SK-N-SH (cell line): ENCODE measurements around the gene USP25. TPM values are rescaled to one million over a fixed set of nuclear protein-coding genes. Genes with fewer than 3 reads are reported as not detected.

ENCODE experiments used
- CTCF ChIA-PET: fragments of 300-600, 350-600 bp; formaldehyde crosslinking; extraction: SDS; loops from one replicate; lab custom pipeline; 2021; lab: Yijun Ruan, JAX
- POLR2A ChIA-PET: fragments of 350-600 bp; sonication (Branson Sonifier 250); formaldehyde crosslinking; extraction: SDS; loops from one replicate; lab custom pipeline; 2020; ENCODE audit warnings: antibody characterized with exemption, inconsistent platforms; lab: Yijun Ruan, JAX
- DNase-seq: peaks from one replicate; pipeline ENCODE4 v3.0.0; 2012
- H2AFZ ChIP-seq: fragments of 200-600 bp; sonication (generic); 2 replicates; pipeline ENCODE4 v1.8.1; 2016; ENCODE audit warnings: antibody characterized with exemption, mild to moderate bottlenecking, low read depth
- H3F3A ChIP-seq: fragments of 200-600 bp; sonication (generic); replicated peaks from 2 replicates; pipeline ENCODE3; 2016; ENCODE audit warnings: antibody characterized with exemption, mild to moderate bottlenecking; ENCODE audit not compliant: insufficient read depth
- H3K27ac ChIP-seq, 2 experiments: fragments of 200-500 bp in 1 of 2; fragments of 200-600 bp in 1 of 2; sonication (Bioruptor generic) in 1 of 2; sonication (generic), shearing (Covaris generic) in 1 of 2; 2 replicates each; pipeline versions ENCODE4 v1.5.1 to v1.6.1; 2014 to 2016; ENCODE audit warnings: low read depth in 2 of 2, inconsistent platforms in 1 of 2, low read length in 1 of 2, mild to moderate bottlenecking in 1 of 2, mixed read lengths in 1 of 2
- H3K27me3 ChIP-seq: fragments of 200-600 bp; sonication (generic), shearing (Covaris generic); 2 replicates; pipeline ENCODE4 v1.6.1; 2016; ENCODE audit warnings: mixed run types; ENCODE audit not compliant: insufficient read depth
- H3K36me3 ChIP-seq, 2 experiments: fragments of 200-500 bp in 1 of 2; fragments of 200-600 bp in 1 of 2; sonication (Bioruptor generic) in 1 of 2; sonication (generic) in 1 of 2; replicated peaks in 1 of 2; 2 replicates each; pipeline versions ENCODE3 to v1.5.1; 2014 to 2016; ENCODE audit warnings: low read length in 1 of 2, mild to moderate bottlenecking in 1 of 2; ENCODE audit not compliant: insufficient read depth in 2 of 2, control insufficient read depth in 1 of 2
- H3K4me1 ChIP-seq, 2 experiments: fragments of 200-500 bp in 1 of 2; fragments of 200-600 bp in 1 of 2; sonication (Bioruptor generic) in 1 of 2; sonication (generic), shearing (Covaris generic) in 1 of 2; 2 replicates each; pipeline versions ENCODE4 v1.5.1 to v1.6.1; 2014 to 2016; ENCODE audit warnings: low read depth in 1 of 2, low read length in 1 of 2, mixed run types in 1 of 2; ENCODE audit not compliant: insufficient read depth in 2 of 2, control insufficient read depth in 1 of 2
- H3K4me2 ChIP-seq: fragments of 200-600 bp; sonication (generic), shearing (Covaris generic); 2 replicates; pipeline ENCODE4 v1.6.1; 2017; ENCODE audit warnings: mixed run types
- H3K4me3 ChIP-seq, 2 experiments: fragments of 200-500 bp in 1 of 2; fragments of 200-600 bp in 1 of 2; sonication (Bioruptor generic) in 1 of 2; sonication (generic), shearing (Covaris generic) in 1 of 2; 2 replicates each; pipeline versions ENCODE4 v1.5.1 to v1.8.1; 2014 to 2016; ENCODE audit warnings: low read depth in 2 of 2, inconsistent platforms in 1 of 2, low read length in 1 of 2, mild to moderate bottlenecking in 1 of 2, mixed read lengths in 1 of 2, moderate library complexity in 1 of 2
- H3K79me2 ChIP-seq: fragments of 200-600 bp; sonication (generic); 2 replicates; pipeline ENCODE4 v1.8.1; 2017; ENCODE audit warnings: mild to moderate bottlenecking; ENCODE audit not compliant: insufficient read depth
- H3K9ac ChIP-seq: fragments of 200-600 bp; sonication (generic); 2 replicates; pipeline ENCODE4 v1.6.1; 2017; ENCODE audit warnings: mixed run types
- H3K9me2 ChIP-seq: fragments of 200-600 bp; sonication (generic); 2 replicates; pipeline ENCODE4 v1.6.1; 2017; ENCODE audit warnings: mixed run types
- H3K9me3 ChIP-seq: fragments of 200-600 bp; sonication (generic); 2 replicates; pipeline ENCODE4 v1.6.1; 2017; ENCODE audit warnings: mixed run types, mild to moderate bottlenecking, moderate library complexity
- H4K20me1 ChIP-seq: fragments of 200-600 bp; sonication (generic); 2 replicates; pipeline ENCODE4 v1.6.1; 2017; ENCODE audit warnings: mild to moderate bottlenecking, mixed run types; ENCODE audit not compliant: insufficient read depth
- CHD2 ChIP-seq: fragments of 150-350 bp; IDR thresholded peaks from 2 replicates; pipeline ENCODE4 v1.6.1; 2018; ENCODE audit warnings: low read length; ENCODE audit not compliant: partially characterized antibody
- ELF1 ChIP-seq: IDR thresholded peaks from 2 replicates; pipeline ENCODE4 v1.4.0; 2012
- GABPA ChIP-seq: IDR thresholded peaks from 2 replicates; pipeline ENCODE4 v1.4.0; 2012; ENCODE audit warnings: low read depth, mild to moderate bottlenecking
- GATA2 ChIP-seq: sonication (generic); formaldehyde crosslinking; IDR thresholded peaks from 2 replicates; pipeline ENCODE4 v1.5.0; 2020; ENCODE audit warnings: mild to moderate bottlenecking, missing genetic modification reagents
- IRF3 ChIP-seq: fragments of 150-350 bp; IDR thresholded peaks from 2 replicates; pipeline ENCODE4 v1.6.1; 2016; ENCODE audit warnings: mild to moderate bottlenecking, low read depth, low read length
- MEF2A ChIP-seq: IDR thresholded peaks from 2 replicates; pipeline ENCODE4 v1.4.0; 2012; ENCODE audit warnings: low read depth, borderline replicate concordance
- NRF1 ChIP-seq: IDR thresholded peaks from 2 replicates; pipeline ENCODE4 v1.6.1; 2012; ENCODE audit warnings: low read depth, mild to moderate bottlenecking, low read length
- PBX3 ChIP-seq: IDR thresholded peaks from 2 replicates; pipeline ENCODE4; 2012
- POLR2AphosphoS5 ChIP-seq: IDR thresholded peaks from 2 replicates; pipeline ENCODE4 v1.6.1; 2012; ENCODE audit warnings: low read depth, low read length
- RAD21 ChIP-seq: IDR thresholded peaks from 2 replicates; pipeline ENCODE4 v1.6.1; 2012; ENCODE audit warnings: mild to moderate bottlenecking, low read length
- RFX5 ChIP-seq: IDR thresholded peaks from 2 replicates; pipeline ENCODE4 v1.6.1; 2012; ENCODE audit warnings: mild to moderate bottlenecking, improper control_type of control experiment, low read length
- RXRA ChIP-seq: IDR thresholded peaks from 2 replicates; pipeline ENCODE4 v1.4.0; 2012; ENCODE audit warnings: low read depth, mild to moderate bottlenecking, borderline replicate concordance
- SIN3A ChIP-seq: IDR thresholded peaks from 2 replicates; pipeline ENCODE4 v1.6.1; 2012; ENCODE audit warnings: low read depth, mild to moderate bottlenecking, low read length, moderate library complexity, borderline replicate concordance
- SMC3 ChIP-seq: IDR thresholded peaks from 2 replicates; pipeline ENCODE4 v1.6.1; 2012; ENCODE audit warnings: low read depth, low read length, improper control_type of control experiment
- TAF1 ChIP-seq: IDR thresholded peaks from 2 replicates; pipeline ENCODE4 v1.6.1; 2012; ENCODE audit warnings: low read depth, mild to moderate bottlenecking, low read length, moderate library complexity, borderline replicate concordance
- TCF12 ChIP-seq: IDR thresholded peaks from 2 replicates; pipeline ENCODE4 v1.4.0; 2012
- TEAD4 ChIP-seq: IDR thresholded peaks from 2 replicates; pipeline ENCODE4 v1.4.0; 2012; ENCODE audit warnings: mild to moderate bottlenecking, borderline replicate concordance; ENCODE audit not compliant: insufficient read depth
- USF2 ChIP-seq: fragments of 150-350 bp; IDR thresholded peaks from 2 replicates; pipeline ENCODE4 v1.6.1; 2017; ENCODE audit warnings: antibody characterized with exemption, low read length, low read depth, borderline replicate concordance
- polyA plus RNA-seq, 3 experiments: library from polyadenylated mRNA; depleted of rRNA; stranded (reverse); fragments of >200 nt; gene quantifications; 2 replicates each; pipeline ENCODE4 v1.2.3, GENCODE V29; 2012
- TF ChIP-seq, protein P1 (sequence below): IDR thresholded peaks from 2 replicates; pipeline ENCODE4 v1.4.0; 2012; ENCODE audit warnings: low read depth, borderline replicate concordance

Gene USP25
- polyA plus RNA-seq, 1 of the 3 experiments (the other 2 are of a cell fraction) = 4.6 TPM

GRCh38 chr21:15775981-15776380, 46.2 kb downstream of the USP25 start:
- no peak overlapping the region for H3K27ac ChIP-seq
- no peak for DNase-seq
- POLR2A ChIA-PET = no interaction called here
- no peak overlapping the region for H3K9ac ChIP-seq
- no peaks in the 10 kb centered on the region for H3K27me3 ChIP-seq
- H4K20me1 ChIP-seq = no peaks in the 10 kb centered on the region
- H3K9me2 ChIP-seq = no peaks in the 10 kb centered on the region
- TF ChIP-seq MEF2A (no peak), GATA2 (CRISPR knock-in tag) (no peak), RFX5 (no peak), IRF3 (no peak), USF2 (no peak), ELF1 (no peak), TEAD4 (no peak), POLR2AphosphoS5 (no peak), CHD2 (no peak), GABPA (no peak), SIN3A (no peak), TCF12 (no peak), RXRA (no peak), PBX3 (no peak), TAF1 (no peak), SMC3 (no peak), RAD21 (no peak), NRF1 (no peak)
- TF ChIP-seq, protein P1, sequence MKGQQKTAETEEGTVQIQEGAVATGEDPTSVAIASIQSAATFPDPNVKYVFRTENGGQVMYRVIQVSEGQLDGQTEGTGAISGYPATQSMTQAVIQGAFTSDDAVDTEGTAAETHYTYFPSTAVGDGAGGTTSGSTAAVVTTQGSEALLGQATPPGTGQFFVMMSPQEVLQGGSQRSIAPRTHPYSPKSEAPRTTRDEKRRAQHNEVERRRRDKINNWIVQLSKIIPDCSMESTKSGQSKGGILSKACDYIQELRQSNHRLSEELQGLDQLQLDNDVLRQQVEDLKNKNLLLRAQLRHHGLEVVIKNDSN = no peak
- H3K4me2 ChIP-seq = no peak overlapping the region
- no peaks in the 10 kb centered on the region; a peak in 3 of 4 replicates for H3K4me1 ChIP-seq
- H2AFZ ChIP-seq = no peak overlapping the region
- H3K79me2 ChIP-seq = no peaks in the 10 kb centered on the region
- H3K36me3 ChIP-seq = peaks cover 0 to 4% of the 10 kb centered on the region in 2 experiments
- H3F3A ChIP-seq = no peaks in the 10 kb centered on the region
- H3K4me3 ChIP-seq = no peak overlapping the region
- CTCF ChIA-PET = no interaction called here
- no peaks in the 10 kb centered on the region for H3K9me3 ChIP-seq
